CD14-positive monocyte (primary cell): Measurements from ENCODE around the gene ZFP36. TPM values are rescaled to one million over a fixed set of nuclear protein-coding genes. Genes with fewer than 3 reads are reported as not detected.

ENCODE experiments used
- DNase-seq, 3 donors: peaks; one replicate each; pipeline ENCODE4 v3.0.0-alpha.2; 2011 to 2022
- H2AFZ ChIP-seq: 2 replicates; pipeline ENCODE4 v1.6.0; 2012; ENCODE audit warnings: mild to moderate bottlenecking, low read depth, low read length, inconsistent platforms; ENCODE audit not compliant: insufficient read depth, poor library complexity, severe bottlenecking
- H3K27ac ChIP-seq, 2 donors: 1 replicate in 1 of 2; 2 replicates in 1 of 2; pipeline ENCODE4 v1.5.1; 2012 to 2013; ENCODE audit warnings: low read length in 2 of 2, control low read depth in 1 of 2, inconsistent platforms in 1 of 2, low read depth in 1 of 2, mild to moderate bottlenecking in 1 of 2
- H3K27me3 ChIP-seq, 2 donors: one replicate each; pipeline versions ENCODE4 v1.6.0 to v1.6.1; 2011 to 2013; ENCODE audit warnings: low read length in 2 of 2; ENCODE audit not compliant: control insufficient read depth in 2 of 2, insufficient read depth in 2 of 2
- H3K36me3 ChIP-seq, 2 donors: replicated peaks in 1 of 2; 1 replicate in 1 of 2; 2 replicates in 1 of 2; pipeline versions ENCODE4 v1.5.1 to v1.6.1; 2012 to 2013; ENCODE audit warnings: low read length in 2 of 2, control low read depth in 1 of 2, inconsistent platforms in 1 of 2, mild to moderate bottlenecking in 1 of 2; ENCODE audit not compliant: insufficient read depth in 2 of 2, control insufficient read depth in 1 of 2
- H3K4me1 ChIP-seq, 2 donors: 1 replicate in 1 of 2; 2 replicates in 1 of 2; pipeline versions ENCODE4 v1.5.1 to v1.6.1; 2012 to 2013; ENCODE audit warnings: low read length in 2 of 2, control low read depth in 1 of 2, inconsistent platforms in 1 of 2, mild to moderate bottlenecking in 1 of 2, moderate library complexity in 1 of 2; ENCODE audit not compliant: insufficient read depth in 2 of 2, control insufficient read depth in 1 of 2
- H3K4me2 ChIP-seq: replicated peaks from 2 replicates; pipeline ENCODE3; 2012; ENCODE audit warnings: low read length, moderate library complexity, mild to moderate bottlenecking; ENCODE audit not compliant: poor library complexity, severe bottlenecking; ENCODE audit errors: extremely low read depth
- H3K4me3 ChIP-seq, 3 experiments: fragments of 200-600 bp in 1 of 3; sonication (generic) in 1 of 3; replicated peaks in 1 of 3; 1 replicate in 2 of 3; 2 replicates in 1 of 3; pipeline ENCODE4 v1.5.1; 2011 to 2013; ENCODE audit warnings: low read length in 3 of 3, mild to moderate bottlenecking in 3 of 3, control low read depth in 2 of 3, low read depth in 2 of 3, inconsistent platforms in 1 of 3, moderate library complexity in 1 of 3
- H3K79me2 ChIP-seq: 2 replicates; pipeline ENCODE4 v1.6.0; 2012; ENCODE audit warnings: mild to moderate bottlenecking, control low read depth, inconsistent platforms, low read length, moderate library complexity; ENCODE audit not compliant: insufficient read depth
- H3K9ac ChIP-seq: 2 replicates; pipeline ENCODE4 v1.6.0; 2017; ENCODE audit warnings: low read length, mild to moderate bottlenecking; ENCODE audit not compliant: insufficient read depth, poor library complexity, severe bottlenecking
- H3K9me3 ChIP-seq, 2 donors: replicated peaks in 1 of 2; 1 replicate in 1 of 2; 2 replicates in 1 of 2; pipeline versions ENCODE4 v1.5.1 to v1.6.1; 2012 to 2013; ENCODE audit warnings: low read length in 2 of 2, control low read depth in 1 of 2; ENCODE audit not compliant: control insufficient read depth in 1 of 2, insufficient read depth in 1 of 2
- H4K20me1 ChIP-seq: 2 replicates; pipeline ENCODE4 v1.6.0; 2012; ENCODE audit warnings: mild to moderate bottlenecking, low read length, control low read depth, moderate library complexity; ENCODE audit not compliant: insufficient read depth
- H3K27ac Mint-ChIP-seq, 7 donors: one replicate each; pipeline ENCODE4 v1.8.0; 2020; ENCODE audit warnings: mild to moderate bottlenecking in 7 of 7, mixed read lengths in 7 of 7, moderate library complexity in 6 of 7, inconsistent platforms in 2 of 7
- H3K27me3 Mint-ChIP-seq, 3 donors: one replicate each; pipeline ENCODE4 v1.8.0; 2021 to 2022; ENCODE audit warnings: low read depth in 3 of 3, mild to moderate bottlenecking in 3 of 3, mixed read lengths in 3 of 3, moderate library complexity in 3 of 3, inconsistent platforms in 1 of 3
- H3K36me3 Mint-ChIP-seq, 2 donors: one replicate each; pipeline ENCODE4 v1.8.0; 2020; ENCODE audit warnings: mixed read lengths in 2 of 2, inconsistent platforms in 1 of 2, mild to moderate bottlenecking in 1 of 2
- H3K4me1 Mint-ChIP-seq: one replicate; pipeline ENCODE4 v1.8.0; 2020; ENCODE audit warnings: mild to moderate bottlenecking, mixed read lengths
- H3K4me3 Mint-ChIP-seq, 2 donors: one replicate each; pipeline ENCODE4 v1.8.0; 2020; ENCODE audit warnings: mild to moderate bottlenecking in 2 of 2, mixed read lengths in 2 of 2, moderate library complexity in 1 of 2
- H3K9me3 Mint-ChIP-seq, 7 donors: one replicate each; pipeline ENCODE4 v1.8.0; 2020 to 2022; ENCODE audit warnings: mixed read lengths in 7 of 7, mild to moderate bottlenecking in 6 of 7, moderate library complexity in 6 of 7, inconsistent platforms in 2 of 7
- WGBS: methylation state at CpG from one replicate; pipeline ENCODE4 v1.1.5; 2013; ENCODE audit warnings: missing lambda C conversion rate; ENCODE audit not compliant: insufficient coverage; 5-methylcytosine and 5-hydroxymethylcytosine counted together
- intact Hi-C, 2 donors: fragments of 100-400 bp; cut with micrococcal nuclease; formaldehyde crosslinking; loops; one replicate each; pipeline versions ENCODE4 v1.15.0 to v1.15.1; 2023
- polyA plus RNA-seq, 3 donors: library from polyadenylated mRNA; depleted of rRNA in 1 of 3; unstranded in 2 of 3; stranded (reverse) in 1 of 3; fragments of 300-500 nt in 2 of 3; fragments of >200 nt in 1 of 3; fragmentation: Illumina TruSeq in 2 of 3; gene quantifications; 1 replicate in 2 of 3; 2 replicates in 1 of 3; pipeline ENCODE4 v1.2.3, GENCODE V29; 2012 to 2021
- TF ChIP-seq, protein P1 (sequence below): fragments of 200-600 bp; IDR thresholded peaks from one replicate; pipeline ENCODE4 v1.8.0; 2022; ENCODE audit warnings: antibody characterized with exemption, mild to moderate bottlenecking

ZFP36 gene
- polyA plus RNA-seq, 3 donors, result 473 to 2,084 (median 632) TPM

DNA sequence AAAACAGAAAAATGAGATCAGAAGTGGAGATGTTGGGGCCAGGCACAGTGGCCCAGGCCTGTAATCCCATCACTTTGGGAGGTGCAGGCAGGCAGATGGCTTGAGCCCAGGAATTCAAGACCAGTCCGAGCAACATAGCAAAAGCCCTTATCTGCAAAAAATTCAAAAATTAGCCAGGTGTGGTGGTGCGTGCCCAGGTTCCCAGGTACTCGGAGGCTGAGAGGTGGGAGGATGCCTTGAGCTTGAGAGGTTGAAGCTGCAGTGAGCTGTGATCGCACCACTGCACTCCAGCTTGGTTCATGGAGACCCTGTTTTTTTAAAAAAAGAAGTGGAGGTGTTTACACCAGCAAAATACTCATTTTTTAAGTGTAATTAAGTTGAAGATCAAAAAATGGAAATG, 6.6 kb upstream of the ZFP36 start:
- Mint-ChIP-seq H3K36me3 (peaks cover 19 to 44% of the 10 kb centered on the region in 2 donors), H3K4me1 (peaks cover 56% of the 10 kb centered on the region), H3K9me3 (peaks cover 0 to 4% (median 0%) of the 10 kb centered on the region in 7 donors), H3K27ac (peak overlapping the region; percentile 100), H3K4me3 (peak overlapping the region in 1 of 2 donors; percentile 21), H3K27me3 (peaks cover 0 to 3% (median 2%) of the 10 kb centered on the region in 3 donors)
- peaks cover 6 to 16% of the 10 kb centered on the region in 2 donors for H3K36me3 ChIP-seq
- TF ChIP-seq, protein P1, sequence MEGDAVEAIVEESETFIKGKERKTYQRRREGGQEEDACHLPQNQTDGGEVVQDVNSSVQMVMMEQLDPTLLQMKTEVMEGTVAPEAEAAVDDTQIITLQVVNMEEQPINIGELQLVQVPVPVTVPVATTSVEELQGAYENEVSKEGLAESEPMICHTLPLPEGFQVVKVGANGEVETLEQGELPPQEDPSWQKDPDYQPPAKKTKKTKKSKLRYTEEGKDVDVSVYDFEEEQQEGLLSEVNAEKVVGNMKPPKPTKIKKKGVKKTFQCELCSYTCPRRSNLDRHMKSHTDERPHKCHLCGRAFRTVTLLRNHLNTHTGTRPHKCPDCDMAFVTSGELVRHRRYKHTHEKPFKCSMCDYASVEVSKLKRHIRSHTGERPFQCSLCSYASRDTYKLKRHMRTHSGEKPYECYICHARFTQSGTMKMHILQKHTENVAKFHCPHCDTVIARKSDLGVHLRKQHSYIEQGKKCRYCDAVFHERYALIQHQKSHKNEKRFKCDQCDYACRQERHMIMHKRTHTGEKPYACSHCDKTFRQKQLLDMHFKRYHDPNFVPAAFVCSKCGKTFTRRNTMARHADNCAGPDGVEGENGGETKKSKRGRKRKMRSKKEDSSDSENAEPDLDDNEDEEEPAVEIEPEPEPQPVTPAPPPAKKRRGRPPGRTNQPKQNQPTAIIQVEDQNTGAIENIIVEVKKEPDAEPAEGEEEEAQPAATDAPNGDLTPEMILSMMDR, result no peak
- H4K20me1 ChIP-seq, result no peaks in the 10 kb centered on the region
- peaks cover 75% of the 10 kb centered on the region in 2 donors for H3K4me1 ChIP-seq
- peak overlapping the region in 1 of 3 experiments; percentile 39 for H3K4me3 ChIP-seq
- DNase-seq, result no peak
- H3K4me2 ChIP-seq, result no peak overlapping the region
- intact Hi-C loops, result loop anchor here in 1 of 2 donors (5.0 kb wide), 1 partner anchor 718 kb away; no protein-coding TSS in a partner anchor
- H3K27ac ChIP-seq, result peak overlapping the region; percentile 97 to 99
- WGBS, result no CpG with 5 or more reads among the region's 4 CpGs
- H3K79me2 ChIP-seq, result peaks cover 73% of the 10 kb centered on the region
- no peak overlapping the region for H3K9ac ChIP-seq
- no peaks in the 10 kb centered on the region for H3K9me3 ChIP-seq
- H2AFZ ChIP-seq, result no peak overlapping the region
- no peaks in the 10 kb centered on the region for H3K27me3 ChIP-seq

- intact Hi-C loops, result loop anchor here in 1 of 2 donors (5.0 kb wide), 1 partner anchor 719 kb away; no protein-coding TSS in a partner anchor
- Histone ChIP-seq H2AFZ (no peak overlapping the region), H3K36me3 (peaks cover 0 to 5% of the 10 kb centered on the region in 2 donors), H3K27ac (peak overlapping the region; percentile 98 to 99), H3K79me2 (peaks cover 80% of the 10 kb centered on the region), H3K4me3 (peak overlapping the region in 1 of 3 experiments; percentile 96), H3K4me1 (peaks cover 85% of the 10 kb centered on the region in 2 donors), H3K9me3 (no peaks in the 10 kb centered on the region), H4K20me1 (peaks cover 2% of the 10 kb centered on the region), H3K27me3 (no peaks in the 10 kb centered on the region), H3K4me2 (peak overlapping the region; percentile 75), H3K9ac (peak overlapping the region; percentile 100)
- H3K9me3 Mint-ChIP-seq, result peaks cover 0 to 4% (median 0%) of the 10 kb centered on the region in 7 donors
- peak overlapping the region; percentile 98 to 100 (median 100) for H3K27ac Mint-ChIP-seq
- peak overlapping the region; percentile 71 to 92 for H3K4me3 Mint-ChIP-seq
- peaks cover 11 to 34% of the 10 kb centered on the region in 2 donors for H3K36me3 Mint-ChIP-seq
- peak in 1 of 3 donors; percentile 16 for DNase-seq
- WGBS, result 53% methylated on average over 4 of the region's 4 CpGs
- H3K4me1 Mint-ChIP-seq, result peaks cover 63% of the 10 kb centered on the region
- TF ChIP-seq, protein P1, result no peak
- peaks cover 0 to 3% (median 2%) of the 10 kb centered on the region in 3 donors for H3K27me3 Mint-ChIP-seq
Measured at GRCh38 chr19:39401070-39401548, 5.5 kb upstream of the ZFP36 start.
